ENCODE data around the gene CARMIL1.

GRCh38 chr6:25381077-25381476, 101.9 kb downstream of the CARMIL1 start:
- no peak for TF ChIP-seq CTCF (IDR thresholded peaks at IDR 0.05)
- TF ChIP-seq POLR2A (IDR thresholded peaks at IDR 0.05), result no peak
- no peak for TF ChIP-seq POLR2AphosphoS5 (IDR thresholded peaks at IDR 0.05; ENCODE audit: insufficient read depth in 1 of 2, low read depth in 1 of 2)
